T-helper 17 cell (primary cell): Measurements from ENCODE around the gene RARB. TPM values are rescaled to one million over a fixed set of nuclear protein-coding genes. Genes with fewer than 3 reads are reported as not detected.

ENCODE experiments used
- ATAC-seq: fragments of 150-1000 bp; cut with Tn5 transposase; 2 replicates; pipeline ENCODE4 v1.10.0; 2021; ENCODE audit warnings: mild to moderate bottlenecking, moderate library complexity
- DNase-seq, 3 donors: peaks; one replicate each; pipeline versions ENCODE4 v3.0.0 to v3.0.0-alpha.2; 2020 to 2021
- H3K9me3 ChIP-seq: one replicate; pipeline ENCODE4 v1.7.0; 2013; ENCODE audit warnings: low read length, mild to moderate bottlenecking; ENCODE audit not compliant: control insufficient read depth, poor library complexity, severe bottlenecking
- H3K27ac Mint-ChIP-seq: one replicate; pipeline ENCODE4 v1.8.0; 2022; ENCODE audit warnings: mild to moderate bottlenecking, moderate library complexity, mixed read lengths
- H3K27me3 Mint-ChIP-seq: one replicate; pipeline ENCODE4 v1.8.0; 2022; ENCODE audit warnings: mixed read lengths
- H3K36me3 Mint-ChIP-seq: one replicate; pipeline ENCODE4 v1.8.0; 2022; ENCODE audit warnings: low read depth, mixed read lengths
- H3K4me1 Mint-ChIP-seq: one replicate; pipeline ENCODE4 v1.8.0; 2022; ENCODE audit warnings: mild to moderate bottlenecking, mixed read lengths
- H3K4me3 Mint-ChIP-seq: one replicate; pipeline ENCODE4 v1.8.0; 2022; ENCODE audit warnings: mild to moderate bottlenecking, moderate library complexity, mixed read lengths
- total RNA-seq, 4 donors: library from RNA in 2 of 4; stranded (reverse) in 2 of 4; gene quantifications; one replicate each; pipeline ENCODE4 v1.2.3 and lab custom pipeline; 2022 to 2026

RARB gene
- total RNA-seq, 2 donors from 2014 or later = not detected

GRCh38 chr3:25474052-25474451, 46.0 kb downstream of the RARB start:
- H3K27me3 Mint-ChIP-seq = peaks cover 22% of the 10 kb centered on the region
- H3K36me3 Mint-ChIP-seq = no peaks in the 10 kb centered on the region
- peaks cover 4% of the 10 kb centered on the region for H3K4me1 Mint-ChIP-seq
- DNase-seq = no peak
- ATAC-seq = no peak
- no peak overlapping the region for H3K4me3 Mint-ChIP-seq
- H3K27ac Mint-ChIP-seq = no peak overlapping the region
- H3K9me3 ChIP-seq = no peaks in the 10 kb centered on the region

- no peak for DNase-seq
- ATAC-seq = no peak
- H3K9me3 ChIP-seq = no peaks in the 10 kb centered on the region
- no peak overlapping the region for H3K4me3 Mint-ChIP-seq
- H3K27me3 Mint-ChIP-seq = peaks cover 17% of the 10 kb centered on the region
- no peak overlapping the region for H3K27ac Mint-ChIP-seq
- no peaks in the 10 kb centered on the region for H3K36me3 Mint-ChIP-seq
- H3K4me1 Mint-ChIP-seq = no peaks in the 10 kb centered on the region
Measured at GRCh38 chr3:25476639-25477038, 48.6 kb downstream of the RARB start.

- no peaks in the 10 kb centered on the region for H3K4me1 Mint-ChIP-seq
Measured at GRCh38 chr3:25478211-25478757, 50.2 kb downstream of the RARB start.

GRCh38 chr3:25478964-25479726, 51.1 kb downstream of the RARB start:
- Mint-ChIP-seq H3K27ac (no peak overlapping the region), H3K27me3 (peaks cover 8% of the 10 kb centered on the region), H3K4me3 (no peak overlapping the region), H3K36me3 (no peaks in the 10 kb centered on the region), H3K4me1 (no peaks in the 10 kb centered on the region)
- DNase-seq (no peak), ATAC-seq (no peak)
- no peaks in the 10 kb centered on the region for H3K9me3 ChIP-seq

More at GRCh38 chr3:25478211-25478757, 50.2 kb downstream of the RARB start:
- H3K4me3 Mint-ChIP-seq = no peak overlapping the region
- ATAC-seq (no peak), DNase-seq (no peak)
- H3K27me3 Mint-ChIP-seq = peaks cover 3% of the 10 kb centered on the region
- no peak overlapping the region for H3K27ac Mint-ChIP-seq
- H3K36me3 Mint-ChIP-seq = no peaks in the 10 kb centered on the region
- H3K9me3 ChIP-seq = no peaks in the 10 kb centered on the region

GRCh38 chr3:25479727-25480010, 51.6 kb downstream of the RARB start:
- no peak for ATAC-seq
- DNase-seq = no peak

GRCh38 chr3:25480811-25481210, 52.7 kb downstream of the RARB start:
- DNase-seq (no peak), ATAC-seq (no peak)
- Mint-ChIP-seq H3K27me3 (peaks cover 9% of the 10 kb centered on the region), H3K4me1 (no peaks in the 10 kb centered on the region), H3K36me3 (no peaks in the 10 kb centered on the region), H3K4me3 (no peak overlapping the region), H3K27ac (no peak overlapping the region)
- no peaks in the 10 kb centered on the region for H3K9me3 ChIP-seq

More at GRCh38 chr3:25479727-25480010, 51.6 kb downstream of the RARB start:
- H3K4me1 Mint-ChIP-seq = no peaks in the 10 kb centered on the region
- H3K36me3 Mint-ChIP-seq = no peaks in the 10 kb centered on the region
- no peaks in the 10 kb centered on the region for H3K9me3 ChIP-seq
- peaks cover 9% of the 10 kb centered on the region for H3K27me3 Mint-ChIP-seq
- H3K27ac Mint-ChIP-seq = no peak overlapping the region
- no peak overlapping the region for H3K4me3 Mint-ChIP-seq

GRCh38 chr3:25481386-25481785, 53.3 kb downstream of the RARB start:
- Mint-ChIP-seq H3K4me1 (no peaks in the 10 kb centered on the region), H3K27me3 (peaks cover 9% of the 10 kb centered on the region), H3K4me3 (no peak overlapping the region), H3K27ac (no peak overlapping the region), H3K36me3 (no peaks in the 10 kb centered on the region)
- no peaks in the 10 kb centered on the region for H3K9me3 ChIP-seq
- DNase-seq (no peak), ATAC-seq (no peak)

GRCh38 chr3:25483456-25483855, 55.4 kb downstream of the RARB start:
- Mint-ChIP-seq H3K36me3 (no peaks in the 10 kb centered on the region), H3K4me3 (no peak overlapping the region), H3K27me3 (peaks cover 17% of the 10 kb centered on the region), H3K27ac (no peak overlapping the region), H3K4me1 (no peaks in the 10 kb centered on the region)
- ATAC-seq (no peak), DNase-seq (no peak)
- H3K9me3 ChIP-seq = no peaks in the 10 kb centered on the region

- H3K9me3 ChIP-seq = no peaks in the 10 kb centered on the region
- H3K27me3 Mint-ChIP-seq = peaks cover 18% of the 10 kb centered on the region
- H3K36me3 Mint-ChIP-seq = no peaks in the 10 kb centered on the region
- DNase-seq = no peak
- no peak for ATAC-seq
- H3K4me1 Mint-ChIP-seq = no peaks in the 10 kb centered on the region
- H3K4me3 Mint-ChIP-seq = no peak overlapping the region
- no peak overlapping the region for H3K27ac Mint-ChIP-seq
Measured at GRCh38 chr3:25485673-25486072, 57.6 kb downstream of the RARB start.

- no peak for ATAC-seq
- no peak overlapping the region for H3K4me3 Mint-ChIP-seq
Measured at GRCh38 chr3:25486932-25487331, 58.9 kb downstream of the RARB start.

GRCh38 chr3:25489858-25490593, 62.0 kb downstream of the RARB start:
- ATAC-seq (no peak), DNase-seq (no peak)
- Mint-ChIP-seq H3K36me3 (no peaks in the 10 kb centered on the region), H3K27ac (no peak overlapping the region), H3K4me1 (no peaks in the 10 kb centered on the region), H3K4me3 (no peak overlapping the region), H3K27me3 (peaks cover 9% of the 10 kb centered on the region)
- H3K9me3 ChIP-seq = peaks cover 3% of the 10 kb centered on the region

More at GRCh38 chr3:25486932-25487331, 58.9 kb downstream of the RARB start:
- Mint-ChIP-seq H3K27ac (no peak overlapping the region), H3K36me3 (no peaks in the 10 kb centered on the region), H3K27me3 (peaks cover 18% of the 10 kb centered on the region), H3K4me1 (no peaks in the 10 kb centered on the region)
- no peak for DNase-seq
- H3K9me3 ChIP-seq = no peaks in the 10 kb centered on the region

GRCh38 chr3:25493246-25493645, 65.2 kb downstream of the RARB start:
- DNase-seq (no peak), ATAC-seq (no peak)
- no peak overlapping the region for H3K27ac Mint-ChIP-seq

GRCh38 chr3:25493786-25494185, 65.7 kb downstream of the RARB start:
- DNase-seq (no peak), ATAC-seq (no peak)
- Mint-ChIP-seq H3K36me3 (no peaks in the 10 kb centered on the region), H3K27me3 (no peaks in the 10 kb centered on the region), H3K4me1 (no peaks in the 10 kb centered on the region), H3K27ac (no peak overlapping the region), H3K4me3 (no peak overlapping the region)
- H3K9me3 ChIP-seq = peaks cover 3% of the 10 kb centered on the region

More at GRCh38 chr3:25493246-25493645, 65.2 kb downstream of the RARB start:
- H3K9me3 ChIP-seq = peaks cover 3% of the 10 kb centered on the region
- peaks cover 3% of the 10 kb centered on the region for H3K27me3 Mint-ChIP-seq
- no peaks in the 10 kb centered on the region for H3K4me1 Mint-ChIP-seq
- H3K36me3 Mint-ChIP-seq = no peaks in the 10 kb centered on the region
- no peak overlapping the region for H3K4me3 Mint-ChIP-seq
